IMR-90 (cell line): ENCODE results near the gene SCAMP1.

ENCODE experiments used
- BHLHE40 ChIP-seq: fragments of 150-350 bp; IDR thresholded peaks from 2 replicates; pipeline ENCODE4 v1.6.1; 2016; ENCODE audit warnings: mild to moderate bottlenecking, low read depth, low read length
- CHD1 ChIP-seq: IDR thresholded peaks from 2 replicates; pipeline ENCODE4 v1.6.1; 2012; ENCODE audit warnings: low read depth, low read length, improper control_type of control experiment
- CTCF ChIP-seq: conservative IDR thresholded peaks from 2 replicates; pipeline ENCODE4 v1.5.1; 2012; ENCODE audit warnings: mild to moderate bottlenecking, low read depth, low read length, improper control_type of control experiment
- FOS ChIP-seq: fragments of 150-350 bp; IDR thresholded peaks from 2 replicates; pipeline ENCODE4 v1.6.1; 2016; ENCODE audit warnings: low read depth, low read length
- MAZ ChIP-seq: IDR thresholded peaks from 2 replicates; pipeline ENCODE4 v1.6.1; 2012; ENCODE audit warnings: low read depth, mild to moderate bottlenecking, low read length, improper control_type of control experiment, moderate library complexity, borderline replicate concordance
- MXI1 ChIP-seq: IDR thresholded peaks from 2 replicates; pipeline ENCODE4 v1.6.1; 2012; ENCODE audit warnings: low read depth, mild to moderate bottlenecking, low read length, moderate library complexity, borderline replicate concordance
- NFE2L2 ChIP-seq: fragments of 150-350 bp; IDR thresholded peaks from 2 replicates; pipeline ENCODE4 v1.6.1; 2016; ENCODE audit warnings: low read depth, mild to moderate bottlenecking, low read length
- POLR2A ChIP-seq: IDR thresholded peaks from 2 replicates; pipeline ENCODE4 v1.6.1; 2012; ENCODE audit warnings: mild to moderate bottlenecking, low read depth, low read length
- RAD21 ChIP-seq: IDR thresholded peaks from 2 replicates; pipeline ENCODE4 v1.6.1; 2012; ENCODE audit warnings: low read length, improper control_type of control experiment
- RFX5 ChIP-seq: IDR thresholded peaks from 2 replicates; pipeline ENCODE4 v1.8.0; 2012; ENCODE audit warnings: low read depth, mild to moderate bottlenecking, low read length, moderate library complexity
- SMC3 ChIP-seq: fragments of 150-350 bp; IDR thresholded peaks from 2 replicates; pipeline ENCODE4 v1.6.1; 2016; ENCODE audit warnings: low read depth, mild to moderate bottlenecking, antibody characterized with exemption, low read length, moderate library complexity
- USF2 ChIP-seq: fragments of 150-350 bp; IDR thresholded peaks from 2 replicates; pipeline ENCODE4 v1.6.1; 2017; ENCODE audit warnings: mild to moderate bottlenecking, antibody characterized with exemption, low read length, low read depth
- TF ChIP-seq, protein P1 (sequence below): fragments of 150-350 bp; IDR thresholded peaks from 2 replicates; pipeline ENCODE4 v1.6.1; 2016; ENCODE audit warnings: low read depth, mild to moderate bottlenecking, low read length, moderate library complexity, borderline replicate concordance

- no peak for TF ChIP-seq CTCF
- TF ChIP-seq, protein P1, sequence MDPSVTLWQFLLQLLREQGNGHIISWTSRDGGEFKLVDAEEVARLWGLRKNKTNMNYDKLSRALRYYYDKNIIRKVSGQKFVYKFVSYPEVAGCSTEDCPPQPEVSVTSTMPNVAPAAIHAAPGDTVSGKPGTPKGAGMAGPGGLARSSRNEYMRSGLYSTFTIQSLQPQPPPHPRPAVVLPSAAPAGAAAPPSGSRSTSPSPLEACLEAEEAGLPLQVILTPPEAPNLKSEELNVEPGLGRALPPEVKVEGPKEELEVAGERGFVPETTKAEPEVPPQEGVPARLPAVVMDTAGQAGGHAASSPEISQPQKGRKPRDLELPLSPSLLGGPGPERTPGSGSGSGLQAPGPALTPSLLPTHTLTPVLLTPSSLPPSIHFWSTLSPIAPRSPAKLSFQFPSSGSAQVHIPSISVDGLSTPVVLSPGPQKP: no peak
- no peak for TF ChIP-seq SMC3
- no peak for TF ChIP-seq POLR2A
- TF ChIP-seq FOS: no peak
- TF ChIP-seq NFE2L2: no peak
- no peak for TF ChIP-seq CHD1
- TF ChIP-seq RAD21: no peak
- no peak for TF ChIP-seq BHLHE40
- no peak for TF ChIP-seq MXI1
- no peak for TF ChIP-seq RFX5
- no peak for TF ChIP-seq USF2
- no peak for TF ChIP-seq MAZ
Observed at GRCh38 chr5:78449103-78449502, 88.7 kb downstream of the SCAMP1 start.
